Stimulated activated CD4-positive, alpha-beta T cell treated with anti-CD3 and anti-CD28 coated beads, TNF-alpha, amount 100 ng/mL, for 24 hours (primary cell): ENCODE measurements around the gene DUSP21.
"Not testable (repeated sequence)": the region's sequence is repeated elsewhere in the genome, so short reads cannot be mapped to it uniquely, and the experiment has no call there.

ENCODE experiments used
- DNase-seq, 3 experiments: peaks; one replicate each; pipeline ENCODE4 v3.0.0-alpha.2; 2020; ENCODE audit warnings: low read depth in 3 of 3

Gene DUSP21

DNA sequence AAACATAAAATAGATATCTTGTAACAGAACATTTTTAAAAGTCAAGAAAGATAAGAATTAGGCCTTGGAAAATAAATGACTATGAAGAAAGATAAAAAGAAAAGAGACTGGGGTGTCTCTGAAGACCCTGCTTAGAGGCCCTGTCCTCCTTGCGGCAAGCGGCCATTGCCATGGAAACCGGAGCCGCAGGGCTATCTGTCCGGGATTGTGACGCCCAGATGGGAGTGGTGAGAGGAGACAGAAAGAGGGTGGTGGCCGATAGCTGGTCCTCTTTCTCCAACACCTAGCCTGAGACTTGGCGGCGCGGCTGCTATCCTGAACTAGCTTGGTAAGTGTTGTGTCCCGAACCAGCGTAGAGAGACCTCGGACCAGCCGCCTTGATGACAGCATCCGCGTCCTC lies at the start of gene DUSP21:
DUSP21 (plus strand) TSS at position 269 of the 400 bp plus-strand sequence; CDS start at position 381, 112 bp downstream.
- DNase-seq = no peak

- no peak for DNase-seq
Observed at GRCh38 chrX:44795945-44796450, 47.8 kb upstream of the DUSP21 start.

- DNase-seq = no peak
Observed at GRCh38 chrX:44802613-44803012, 41.2 kb upstream of the DUSP21 start.

GRCh38 chrX:44815681-44816080 lies 28.1 kb upstream of the DUSP21 start:
- no peak for DNase-seq

DNA sequence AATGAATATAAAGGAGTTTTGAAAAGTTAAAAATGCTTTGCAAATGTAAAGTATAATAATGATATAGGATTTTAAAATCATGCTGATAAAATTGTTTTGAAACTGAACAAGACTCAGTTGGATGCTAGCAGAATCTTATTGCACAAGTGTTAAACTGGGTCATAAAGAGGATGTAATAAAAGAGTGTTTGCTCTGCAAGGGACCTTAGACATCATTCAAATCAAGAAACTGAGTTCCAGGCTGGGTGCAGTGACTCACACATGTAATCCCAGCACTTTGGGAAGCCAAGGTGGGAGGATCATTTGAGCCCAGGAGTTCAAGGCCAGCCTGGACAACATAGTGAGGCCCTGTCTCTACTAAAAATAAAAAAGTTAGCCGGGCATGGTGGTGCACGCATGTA lies 27.5 kb upstream of the DUSP21 start:
- DNase-seq = no peak

GRCh38 chrX:44817029-44817428 lies 26.8 kb upstream of the DUSP21 start:
- no peak for DNase-seq

- no peak for DNase-seq
Observed at GRCh38 chrX:44822601-44823000, 21.2 kb upstream of the DUSP21 start.

GRCh38 chrX:44823193-44823592 lies 20.6 kb upstream of the DUSP21 start:
- not testable (repeated sequence) for DNase-seq

- DNase-seq = no peak
Observed at GRCh38 chrX:44828008-44828605, 15.7 kb upstream of the DUSP21 start.

GRCh38 chrX:44829832-44830231 lies 14.0 kb upstream of the DUSP21 start:
- no peak for DNase-seq

DNA sequence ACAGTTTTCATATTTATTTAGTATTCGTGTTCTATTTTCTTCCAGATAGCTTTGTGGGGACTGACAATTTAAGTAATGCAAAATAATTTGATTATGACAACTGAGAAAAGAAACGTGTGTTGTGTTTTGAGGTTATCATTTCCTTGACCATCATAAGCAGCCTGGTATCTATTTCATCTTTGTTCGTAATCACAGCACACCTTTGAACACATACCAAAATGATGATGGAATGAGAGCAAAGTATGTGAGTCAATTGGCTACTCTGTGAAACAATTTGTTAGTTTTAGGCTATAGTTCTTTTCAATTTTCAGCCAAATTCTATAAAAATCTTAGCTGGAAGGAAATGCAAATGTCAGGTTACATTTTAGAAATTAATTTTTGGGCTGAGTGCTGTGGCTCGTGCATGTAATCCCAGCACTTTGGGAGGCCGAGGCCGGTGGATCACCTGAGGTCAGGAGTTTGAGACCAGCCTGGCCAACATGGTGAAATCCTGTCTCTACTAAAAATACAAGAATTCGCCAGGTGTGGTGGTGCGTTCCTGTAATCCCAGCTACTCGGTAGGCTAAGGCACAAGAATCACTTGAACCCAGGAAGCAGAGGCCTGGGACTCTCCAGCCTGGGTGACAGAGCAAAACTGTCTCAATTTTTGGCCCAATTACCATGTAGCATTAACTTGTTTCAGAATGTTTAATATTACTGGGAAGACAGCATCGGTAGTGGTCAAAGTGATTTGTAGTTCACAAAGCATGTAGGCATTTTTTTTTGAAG lies 1.1 kb upstream of the DUSP21 start:
- DNase-seq = no peak

- DNase-seq = no peak
Observed at GRCh38 chrX:44843318-44843702, 511 bp upstream of the DUSP21 start.

DNA sequence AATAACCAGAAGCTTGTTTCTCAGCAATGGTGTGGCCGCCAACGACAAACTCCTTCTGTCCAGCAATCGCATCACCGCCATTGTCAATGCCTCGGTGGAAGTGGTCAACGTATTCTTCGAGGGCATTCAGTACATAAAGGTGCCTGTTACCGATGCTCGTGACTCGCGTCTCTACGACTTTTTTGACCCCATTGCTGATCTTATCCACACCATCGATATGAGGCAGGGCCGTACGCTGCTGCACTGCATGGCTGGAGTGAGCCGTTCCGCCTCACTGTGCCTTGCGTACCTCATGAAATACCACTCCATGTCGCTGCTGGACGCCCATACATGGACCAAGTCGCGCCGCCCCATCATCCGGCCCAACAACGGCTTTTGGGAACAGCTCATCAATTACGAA lies 383 bp downstream of the DUSP21 start:
- no peak for DNase-seq

DNA sequence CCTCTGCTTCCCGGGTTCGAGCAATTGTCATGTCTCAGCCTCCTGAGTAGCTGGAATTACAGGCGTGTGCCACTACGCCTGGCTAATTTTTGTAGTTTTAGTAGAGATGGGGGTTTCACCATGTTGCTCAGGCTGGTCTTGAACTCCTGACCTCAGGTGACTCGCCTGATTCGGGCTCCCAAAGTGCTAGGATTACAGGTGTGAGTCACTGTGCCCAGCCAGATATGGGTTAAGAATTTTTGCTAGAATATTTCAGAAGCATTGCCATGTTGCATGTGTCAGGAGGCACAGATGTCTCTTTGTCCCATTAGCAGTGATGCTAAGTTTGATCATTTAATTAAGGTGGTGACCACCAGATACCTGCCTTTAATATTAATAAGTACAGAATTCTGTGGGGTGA lies 7.1 kb downstream of the DUSP21 start:
- DNase-seq = not testable (repeated sequence)

DNA sequence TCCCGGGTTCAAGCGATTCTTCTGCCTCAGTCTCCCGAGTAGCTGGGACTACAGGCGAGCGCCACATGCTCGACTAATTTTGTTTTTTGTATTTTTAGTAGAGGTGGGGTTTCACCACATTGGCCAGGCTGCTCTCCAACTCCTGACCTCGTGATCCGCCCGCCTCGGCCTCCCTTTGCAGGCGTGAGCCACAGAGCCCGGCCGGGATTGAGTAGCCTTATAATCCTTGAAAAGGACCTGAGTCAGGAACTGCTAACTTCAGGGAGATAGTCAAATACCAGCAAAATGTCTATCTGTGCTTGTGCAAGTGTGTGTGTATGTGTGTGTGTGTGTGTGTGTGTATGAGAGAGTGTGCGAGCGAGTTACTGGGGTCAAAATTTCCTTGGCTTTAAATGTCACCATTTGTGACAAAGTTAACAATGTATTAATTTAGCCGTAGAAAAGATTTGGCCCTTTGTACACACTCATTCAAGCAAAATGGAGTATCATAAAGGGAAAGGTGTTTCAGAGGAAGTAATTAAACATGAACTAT lies 27.4 kb downstream of the DUSP21 start:
- no peak for DNase-seq

GRCh38 chrX:44871931-44872820 lies 28.4 kb downstream of the DUSP21 start:
- DNase-seq = peak in 1 of 3 experiments; percentile 5

DNA sequence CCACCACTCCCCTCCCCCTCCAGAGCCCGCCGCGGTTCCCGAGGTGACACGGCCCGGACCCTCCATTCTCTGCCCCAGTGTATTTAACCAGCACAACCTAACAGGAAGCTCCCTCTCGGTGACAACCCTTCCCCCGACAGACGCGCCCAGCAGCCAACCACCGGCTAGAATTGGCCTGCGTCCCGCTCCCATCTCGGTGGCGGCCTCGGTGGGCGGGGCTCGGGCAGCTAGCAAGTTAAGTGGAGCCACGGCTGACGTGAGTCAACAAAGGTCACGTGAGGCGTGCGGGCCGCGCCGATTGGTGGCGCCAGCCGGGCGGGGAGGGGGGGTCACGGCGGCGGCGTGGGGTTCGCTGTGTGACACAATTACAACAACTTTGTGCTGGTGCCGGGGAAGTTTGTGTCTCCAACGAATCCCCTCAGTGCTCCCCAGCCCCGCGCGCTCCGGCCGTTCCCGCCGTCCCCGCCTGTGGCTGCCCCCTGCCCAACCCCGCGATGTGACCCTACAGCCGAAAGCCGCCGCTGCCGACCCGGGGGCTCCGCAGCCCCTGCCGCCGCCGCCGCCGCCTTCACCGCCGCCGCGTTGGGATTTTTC lies 29.1 kb downstream of the DUSP21 start, which contains the start of gene KDM6A:
KDM6A (plus strand) TSS at position 368 of the 594 bp plus-strand sequence. CDS start 364 bp downstream, outside the sequence.
- DNase-seq = peak; percentile 88 to 93 (median 89)

DNA sequence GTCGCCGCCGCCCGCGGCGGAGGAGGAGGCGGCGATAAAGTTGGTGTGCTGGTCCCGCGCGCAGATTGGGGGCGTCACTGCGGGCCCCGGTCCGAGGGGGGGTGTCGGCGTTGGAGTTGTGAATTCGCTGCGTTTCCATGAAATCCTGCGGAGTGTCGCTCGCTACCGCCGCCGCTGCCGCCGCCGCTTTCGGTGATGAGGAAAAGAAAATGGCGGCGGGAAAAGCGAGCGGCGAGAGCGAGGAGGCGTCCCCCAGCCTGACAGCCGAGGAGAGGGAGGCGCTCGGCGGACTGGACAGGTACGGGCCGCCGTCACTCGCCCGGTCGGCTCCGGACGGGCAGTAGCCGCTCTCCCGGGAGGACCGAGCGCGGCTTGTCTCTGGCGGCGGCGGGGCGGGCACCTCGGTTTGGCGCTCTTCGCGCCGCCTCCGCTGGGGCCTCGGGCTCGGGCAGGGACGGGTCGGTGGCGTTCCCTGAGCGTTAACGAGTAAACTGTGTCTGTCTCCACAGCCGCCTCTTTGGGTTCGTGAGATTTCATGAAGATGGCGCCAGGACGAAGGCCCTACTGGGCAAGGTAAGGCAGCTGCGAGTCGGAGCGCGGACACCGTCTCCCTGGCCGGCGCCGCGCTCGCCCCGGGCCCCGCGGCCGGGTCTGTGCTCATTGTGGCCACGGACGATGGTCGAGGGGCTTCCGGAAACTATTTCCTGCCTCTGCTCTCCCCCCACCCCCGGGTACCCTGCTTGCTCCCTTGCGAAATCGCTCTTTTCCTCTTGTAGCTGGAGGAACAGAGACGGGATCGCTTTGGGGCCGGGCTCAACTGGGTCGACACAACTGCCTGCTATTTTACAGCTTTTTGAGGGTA lies 29.8 kb downstream of the DUSP21 start:
- peak in 1 of 3 experiments; percentile 26 for DNase-seq

DNA sequence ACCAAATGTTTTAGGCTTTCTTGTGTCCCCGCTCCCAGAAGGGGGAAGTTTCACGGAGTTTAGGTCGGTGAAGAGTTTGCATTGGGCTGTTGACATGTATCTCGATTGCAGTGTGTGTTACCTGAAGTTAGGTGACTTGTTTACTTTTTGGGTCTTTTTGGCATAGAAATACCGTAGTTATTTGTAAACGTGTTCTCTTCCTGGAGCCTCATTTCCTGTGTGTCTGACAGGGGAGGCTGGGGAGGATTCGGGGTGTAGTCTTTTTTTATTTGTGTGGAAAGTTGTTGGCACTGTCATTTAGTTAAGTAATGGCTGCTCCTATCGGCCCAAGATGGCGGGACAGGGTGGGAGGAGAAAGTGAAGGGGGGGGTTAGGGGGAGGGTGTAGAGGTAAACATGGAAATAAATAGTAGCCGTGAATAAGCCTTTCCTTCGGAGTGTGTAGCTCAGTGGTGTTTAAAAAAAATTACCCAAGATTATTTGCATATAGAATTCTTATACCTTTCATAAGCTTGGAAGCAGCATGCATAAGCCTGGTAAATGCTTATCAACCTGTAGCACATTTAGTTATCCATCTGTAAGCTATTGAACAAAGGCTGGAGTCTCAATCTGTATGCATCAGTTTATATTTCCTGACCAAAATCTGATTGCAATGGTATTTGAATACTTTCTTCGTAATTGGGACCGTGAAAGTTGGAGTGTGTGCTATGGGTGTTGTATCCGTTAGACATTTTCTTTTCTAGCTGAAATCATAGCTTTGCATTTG lies 30.8 kb downstream of the DUSP21 start:
- DNase-seq = peak in 1 of 3 experiments; percentile 32

- DNase-seq = no peak
Observed at GRCh38 chrX:44875185-44875489, 31.3 kb downstream of the DUSP21 start.
